ENCODE data around the gene CHST5.
"Not testable (repeated sequence)": the region's sequence is repeated elsewhere in the genome, so short reads cannot be mapped to it uniquely, and the experiment has no call there.

CHST5 gene

DNA sequence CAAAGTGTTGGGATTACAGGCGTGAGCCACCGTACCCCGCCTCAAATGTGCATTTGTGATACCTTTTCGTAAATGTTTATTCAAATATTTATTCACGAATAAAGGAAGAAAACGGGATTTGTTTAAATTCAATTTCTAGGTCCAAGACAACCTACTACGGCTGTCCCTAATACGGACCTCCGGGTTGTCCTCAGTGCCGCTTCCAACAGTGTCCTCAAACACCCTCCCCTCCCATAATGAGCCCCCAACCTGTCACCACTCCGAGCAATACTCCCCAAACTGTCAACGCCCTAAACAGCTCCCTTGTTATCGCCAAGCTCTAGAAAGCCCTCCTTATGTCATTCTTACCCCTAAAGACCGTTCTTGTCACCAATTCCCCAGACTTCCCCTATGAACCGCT lies 29.7 kb upstream of the CHST5 start:
- Histone ChIP-seq H2AFZ (ENCODE audit: low read depth, low read length) (peak overlapping the region; percentile 73), H3K4me1 (ENCODE audit: insufficient read depth, low read length) (peaks cover 18% of the 10 kb centered on the region), H3K36me3 (ENCODE audit: insufficient read depth, low read length) (peaks cover 33% of the 10 kb centered on the region), H3K9me3 (ENCODE audit: low read length) (no peaks in the 10 kb centered on the region), H3K4me3 (ENCODE audit: low read length) (peak overlapping the region; percentile 94), H3K27me3 (ENCODE audit: insufficient read depth, low read length) (no peaks in the 10 kb centered on the region)

DNA sequence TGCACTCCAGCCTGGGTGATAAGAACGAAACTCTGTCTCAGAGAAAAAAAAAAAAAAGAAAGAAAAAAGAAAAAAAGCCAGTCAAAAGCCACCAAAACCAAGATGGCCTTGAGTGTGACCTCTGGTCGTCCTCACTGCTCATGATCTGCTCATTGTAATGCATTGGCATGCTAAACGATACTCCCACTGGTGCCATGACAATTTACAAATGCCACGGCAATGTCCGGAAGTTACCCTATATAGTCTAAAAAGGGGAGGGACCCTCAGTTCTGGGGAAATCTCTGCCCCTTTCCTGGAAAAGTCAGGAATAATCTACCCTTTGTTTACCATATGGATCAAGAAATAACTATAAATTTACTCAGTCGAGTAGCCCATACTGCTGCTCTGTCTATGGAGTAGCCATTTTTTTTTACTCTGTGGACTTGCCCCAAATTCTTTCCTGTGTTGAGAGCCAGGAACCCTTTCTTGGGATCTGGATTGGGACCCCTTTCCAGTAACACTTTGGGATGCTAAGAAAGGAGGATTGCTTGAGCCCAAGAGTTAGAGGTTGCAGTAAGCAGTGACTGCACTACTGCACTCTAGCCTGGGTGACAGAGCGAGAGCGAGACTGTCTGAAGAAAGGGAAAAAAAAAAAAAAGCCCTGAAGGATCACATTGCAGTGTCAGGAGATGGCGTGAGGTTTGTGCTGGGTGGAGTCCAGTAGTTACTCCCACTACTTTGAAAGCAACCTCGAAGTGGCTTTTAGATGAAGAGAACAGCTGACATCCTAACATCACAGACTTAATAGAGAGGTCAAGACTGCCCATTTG lies 23.9 kb upstream of the CHST5 start:
- no peak overlapping the region for H3K4me3 ChIP-seq (ENCODE audit: low read length)
- no peaks in the 10 kb centered on the region for H3K9me3 ChIP-seq (ENCODE audit: low read length)
- H2AFZ ChIP-seq (ENCODE audit: low read depth, low read length): peak overlapping the region; percentile 22
- H3K4me1 ChIP-seq (ENCODE audit: insufficient read depth, low read length): peaks cover 19% of the 10 kb centered on the region
- no peaks in the 10 kb centered on the region for H3K36me3 ChIP-seq (ENCODE audit: insufficient read depth, low read length)
- no peaks in the 10 kb centered on the region for H3K27me3 ChIP-seq (ENCODE audit: insufficient read depth, low read length)

DNA sequence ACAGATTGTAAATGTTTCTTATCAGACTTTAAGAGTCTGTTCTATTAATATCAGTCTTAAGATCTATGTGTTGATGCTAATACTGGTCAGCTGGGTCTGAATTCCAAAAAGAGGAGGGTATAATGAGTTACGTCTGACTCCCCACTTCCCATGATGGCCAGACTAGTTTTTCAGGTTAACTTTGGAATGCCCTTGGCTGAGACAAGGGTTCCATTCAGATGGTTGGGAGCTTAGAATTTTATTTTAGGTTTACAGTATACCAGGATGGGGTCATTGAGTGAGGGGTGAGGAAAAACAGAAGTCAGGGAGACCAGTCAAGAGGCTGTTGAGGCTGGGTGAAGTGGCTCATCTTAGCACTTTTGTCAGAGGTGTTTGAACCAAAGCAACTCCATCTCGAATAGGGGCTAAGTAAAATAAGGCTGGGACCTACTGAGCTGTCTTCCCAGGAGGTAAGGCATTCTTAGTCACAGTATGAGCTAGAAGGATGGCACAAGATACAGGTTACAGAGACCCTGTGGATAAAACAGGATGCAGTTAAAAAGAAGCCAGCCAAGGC lies 23.0 kb upstream of the CHST5 start:
- Histone ChIP-seq H2AFZ (ENCODE audit: low read depth, low read length) (no peak overlapping the region), H3K27me3 (ENCODE audit: insufficient read depth, low read length) (no peaks in the 10 kb centered on the region), H3K9me3 (ENCODE audit: low read length) (no peaks in the 10 kb centered on the region)

DNA sequence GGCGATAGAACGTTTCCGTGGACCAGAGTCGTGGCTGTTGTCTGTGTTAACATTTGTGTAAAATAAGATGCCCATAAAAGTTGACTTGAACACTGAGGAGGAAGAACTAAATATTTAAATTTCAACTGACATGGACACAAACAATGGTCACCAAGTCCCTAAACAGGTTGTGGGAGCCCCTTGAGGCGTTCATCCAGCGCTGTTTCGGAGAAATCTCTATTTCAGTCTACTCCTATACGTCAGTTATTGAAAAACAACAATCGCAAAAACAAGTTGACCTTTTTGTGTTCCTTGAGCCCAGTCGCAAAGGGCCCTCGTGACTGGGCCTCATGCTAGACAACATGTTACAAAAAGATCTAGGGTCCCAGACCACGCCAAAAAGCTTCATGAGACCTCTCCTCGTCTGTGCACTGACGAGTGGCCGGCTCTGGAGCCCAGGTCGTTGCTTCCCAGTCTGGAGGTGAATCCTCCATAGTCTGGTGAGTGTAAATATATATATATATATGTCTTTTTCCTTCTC lies 20.6 kb upstream of the CHST5 start:
- no peaks in the 10 kb centered on the region for H3K27me3 ChIP-seq (ENCODE audit: insufficient read depth, low read length)
- peak overlapping the region; percentile 32 for H2AFZ ChIP-seq (ENCODE audit: low read depth, low read length)
- H3K4me1 ChIP-seq (ENCODE audit: insufficient read depth, low read length): peaks cover 23% of the 10 kb centered on the region
- H3K36me3 ChIP-seq (ENCODE audit: insufficient read depth, low read length): no peaks in the 10 kb centered on the region
- H3K9me3 ChIP-seq (ENCODE audit: low read length): no peaks in the 10 kb centered on the region
- H3K4me3 ChIP-seq (ENCODE audit: low read length): peak overlapping the region; percentile 57

More for the DNA sequence above, 23.0 kb upstream of the CHST5 start:
- Histone ChIP-seq H3K4me3 (ENCODE audit: low read length) (no peak overlapping the region), H3K36me3 (ENCODE audit: insufficient read depth, low read length) (no peaks in the 10 kb centered on the region), H3K4me1 (ENCODE audit: insufficient read depth, low read length) (peaks cover 23% of the 10 kb centered on the region)

DNA sequence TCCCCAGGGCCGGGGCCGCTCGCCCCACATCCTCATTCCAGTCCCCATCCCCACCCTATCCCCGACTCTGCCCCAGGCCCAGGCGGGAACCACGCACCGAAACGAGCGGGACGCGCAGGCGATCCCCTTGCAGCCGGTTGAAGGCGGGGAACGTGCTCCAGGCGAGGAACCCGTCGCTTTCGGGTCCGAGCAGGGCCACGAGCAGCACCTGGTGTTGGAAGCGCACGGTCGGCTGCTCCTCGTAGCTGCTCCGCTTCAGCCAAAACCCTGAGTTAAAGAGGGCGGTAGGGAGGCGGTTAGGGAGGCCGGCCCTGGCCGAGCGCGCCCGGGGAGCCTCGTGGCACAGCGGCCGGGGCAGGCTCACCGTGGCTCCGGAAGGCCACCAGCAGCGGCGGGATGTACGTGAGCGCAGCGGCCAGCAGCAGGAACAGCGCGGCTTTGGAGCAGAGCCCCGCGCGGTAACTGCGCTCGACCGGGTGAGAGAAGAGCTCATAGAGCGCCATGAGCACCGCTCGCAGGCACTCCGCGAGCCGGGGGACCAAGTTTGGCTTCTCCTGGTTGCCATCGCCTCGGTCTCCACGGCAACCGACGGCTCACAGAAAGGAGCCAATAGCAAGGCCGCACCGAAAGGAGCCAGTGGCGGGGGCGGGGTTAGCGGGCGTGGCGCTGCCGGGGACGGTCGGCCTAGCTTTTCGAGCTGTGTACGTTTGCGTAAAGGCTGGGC lies 20.0 kb upstream of the CHST5 start, which contains the start of gene TMEM231:
TSS of gene TMEM231 (minus strand) at position 546 of the 724 bp plus-strand sequence. CDS start at position 503, 43 bp downstream.
- Histone ChIP-seq H2AFZ (ENCODE audit: low read depth, low read length) (peak within 1 kb of the TSS; percentile 32), H3K27me3 (ENCODE audit: insufficient read depth, low read length) (no peaks in the 10 kb centered on the region), H3K36me3 (ENCODE audit: insufficient read depth, low read length) (no peaks in the 10 kb centered on the region), H3K4me3 (ENCODE audit: low read length) (peak within 1 kb of the TSS; percentile 57), H3K4me1 (ENCODE audit: insufficient read depth, low read length) (peaks cover 23% of the 10 kb centered on the region), H3K9me3 (ENCODE audit: low read length) (no peaks in the 10 kb centered on the region)

DNA sequence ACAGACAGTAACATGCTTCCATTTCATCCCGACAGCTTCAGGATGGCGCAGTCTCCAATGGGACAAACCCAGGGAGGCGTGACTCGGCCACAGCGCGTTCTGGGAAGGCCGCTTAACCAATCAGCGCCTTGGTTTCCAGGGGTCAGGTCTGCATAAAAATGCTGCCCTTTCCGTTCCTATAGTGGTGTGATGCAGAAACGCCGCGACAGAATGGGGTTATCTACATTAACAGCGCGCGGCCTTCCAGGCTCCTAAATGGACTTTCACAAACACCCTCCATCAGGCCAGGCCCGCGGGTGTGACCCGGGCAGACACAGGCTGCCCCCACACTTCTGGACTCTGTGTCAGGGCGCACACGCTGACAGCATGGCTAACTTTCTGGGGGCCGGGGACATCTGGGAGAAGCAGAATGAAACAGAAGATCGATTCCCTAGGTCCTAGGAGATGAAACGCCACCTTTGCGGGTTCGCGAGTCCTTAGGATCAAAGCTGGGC lies 19.4 kb upstream of the CHST5 start:
- Histone ChIP-seq H3K27me3 (ENCODE audit: insufficient read depth, low read length) (no peaks in the 10 kb centered on the region), H3K9me3 (ENCODE audit: low read length) (no peaks in the 10 kb centered on the region), H3K4me3 (ENCODE audit: low read length) (peak overlapping the region; percentile 57), H2AFZ (ENCODE audit: low read depth, low read length) (peak overlapping the region; percentile 23), H3K4me1 (ENCODE audit: insufficient read depth, low read length) (peaks cover 23% of the 10 kb centered on the region), H3K36me3 (ENCODE audit: insufficient read depth, low read length) (no peaks in the 10 kb centered on the region)

- Histone ChIP-seq H3K4me1 (ENCODE audit: insufficient read depth, low read length) (peaks cover 14% of the 10 kb centered on the region), H3K9me3 (ENCODE audit: low read length) (no peaks in the 10 kb centered on the region), H2AFZ (ENCODE audit: low read depth, low read length) (no peak overlapping the region), H3K4me3 (ENCODE audit: low read length) (no peak overlapping the region), H3K27me3 (ENCODE audit: insufficient read depth, low read length) (no peaks in the 10 kb centered on the region), H3K36me3 (ENCODE audit: insufficient read depth, low read length) (no peaks in the 10 kb centered on the region)
Observed at GRCh38 chr16:75552951-75553350, 17.0 kb upstream of the CHST5 start.

DNA sequence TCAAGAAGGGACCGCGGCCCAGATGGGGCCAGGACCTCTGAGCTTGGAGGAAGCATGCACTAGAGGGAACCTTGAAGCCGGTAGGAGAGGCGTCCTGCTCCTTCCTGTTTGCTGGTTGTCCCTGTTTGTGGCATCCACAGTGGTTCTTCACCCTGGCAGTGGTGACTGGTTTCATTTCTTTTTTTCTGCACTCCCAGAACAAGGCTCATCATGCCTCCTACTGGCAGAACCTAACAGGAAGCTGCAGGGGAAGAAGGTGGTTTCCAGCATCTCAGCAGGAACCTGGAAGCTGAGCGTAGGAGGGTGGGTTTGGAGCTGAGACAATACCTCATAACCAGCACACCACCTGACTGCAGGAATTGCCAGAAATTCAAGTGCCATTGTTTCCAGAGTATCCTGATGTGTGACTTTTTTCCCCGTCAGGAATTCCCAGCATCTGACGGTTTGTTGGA lies 14.3 kb upstream of the CHST5 start:
- H3K36me3 ChIP-seq (ENCODE audit: insufficient read depth, low read length): no peaks in the 10 kb centered on the region
- H3K9me3 ChIP-seq (ENCODE audit: low read length): no peaks in the 10 kb centered on the region
- no peak overlapping the region for H2AFZ ChIP-seq (ENCODE audit: low read depth, low read length)
- H3K4me3 ChIP-seq (ENCODE audit: low read length): no peak overlapping the region
- peaks cover 6% of the 10 kb centered on the region for H3K4me1 ChIP-seq (ENCODE audit: insufficient read depth, low read length)
- no peaks in the 10 kb centered on the region for H3K27me3 ChIP-seq (ENCODE audit: insufficient read depth, low read length)

GRCh38 chr16:75548456-75548855 lies 12.5 kb upstream of the CHST5 start:
- not testable (repeated sequence) for H3K9me3 ChIP-seq (ENCODE audit: low read length); H3K4me3 ChIP-seq (ENCODE audit: low read length); H2AFZ ChIP-seq (ENCODE audit: low read depth, low read length); H3K4me1 ChIP-seq (ENCODE audit: insufficient read depth, low read length); H3K27me3 ChIP-seq (ENCODE audit: insufficient read depth, low read length)
- peaks cover 12% of the 10 kb centered on the region for H3K36me3 ChIP-seq (ENCODE audit: insufficient read depth, low read length)

GRCh38 chr16:75546293-75546692 lies 10.4 kb upstream of the CHST5 start:
- H3K4me3 ChIP-seq (ENCODE audit: low read length): no peak overlapping the region
- no peaks in the 10 kb centered on the region for H3K4me1 ChIP-seq (ENCODE audit: insufficient read depth, low read length)
- H2AFZ ChIP-seq (ENCODE audit: low read depth, low read length): no peak overlapping the region
- no peaks in the 10 kb centered on the region for H3K27me3 ChIP-seq (ENCODE audit: insufficient read depth, low read length)
- H3K36me3 ChIP-seq (ENCODE audit: insufficient read depth, low read length): peaks cover 17% of the 10 kb centered on the region
- no peaks in the 10 kb centered on the region for H3K9me3 ChIP-seq (ENCODE audit: low read length)

DNA sequence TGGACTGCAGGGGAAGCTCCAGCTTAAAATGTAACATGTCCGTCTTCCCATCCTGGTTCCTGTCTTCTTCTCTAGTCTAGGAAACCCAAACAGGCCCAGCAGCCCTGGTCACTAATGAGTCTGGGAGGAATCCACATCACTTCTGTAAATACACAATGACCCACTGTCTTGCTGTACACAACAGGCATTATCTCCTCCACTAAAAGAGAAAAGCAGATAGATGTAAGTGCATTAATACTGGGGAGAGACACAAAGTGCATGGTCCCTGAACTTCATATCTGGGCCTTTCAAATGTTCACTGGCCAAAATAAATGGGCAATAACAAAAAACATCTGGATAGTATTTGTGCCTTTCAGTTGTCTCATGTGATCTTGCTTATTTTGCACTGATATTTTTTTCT lies 10.0 kb upstream of the CHST5 start:
- H3K27me3 ChIP-seq (ENCODE audit: insufficient read depth, low read length); H2AFZ ChIP-seq (ENCODE audit: low read depth, low read length); H3K4me3 ChIP-seq (ENCODE audit: low read length); H3K9me3 ChIP-seq (ENCODE audit: low read length); H3K4me1 ChIP-seq (ENCODE audit: insufficient read depth, low read length): not testable (repeated sequence)
- H3K36me3 ChIP-seq (ENCODE audit: insufficient read depth, low read length): peaks cover 17% of the 10 kb centered on the region

DNA sequence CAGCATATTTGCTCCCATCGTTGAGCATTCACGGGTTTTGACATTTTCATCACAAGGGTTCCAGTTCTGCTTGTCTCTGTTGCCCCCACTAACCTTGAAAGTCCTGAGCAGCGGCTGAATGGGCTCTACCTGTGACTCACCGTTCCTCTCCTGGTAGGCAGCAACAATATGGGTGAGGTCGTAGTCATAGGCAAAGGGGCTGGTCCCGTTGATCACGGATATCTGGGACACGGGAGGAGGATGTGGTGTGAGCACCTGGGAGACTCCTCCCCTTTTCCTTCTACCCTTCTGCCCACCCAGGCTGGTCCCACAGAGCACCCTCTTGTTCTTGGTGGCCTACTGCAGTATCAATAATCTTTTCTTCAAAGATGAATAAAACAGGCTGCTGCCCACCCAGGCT lies 6.6 kb upstream of the CHST5 start:
- H3K27me3 ChIP-seq (ENCODE audit: insufficient read depth, low read length); H3K4me3 ChIP-seq (ENCODE audit: low read length); H3K4me1 ChIP-seq (ENCODE audit: insufficient read depth, low read length); H3K9me3 ChIP-seq (ENCODE audit: low read length); H2AFZ ChIP-seq (ENCODE audit: low read depth, low read length): not testable (repeated sequence)
- peaks cover 24% of the 10 kb centered on the region for H3K36me3 ChIP-seq (ENCODE audit: insufficient read depth, low read length)

- Histone ChIP-seq H3K27me3 (ENCODE audit: insufficient read depth, low read length) (no peaks in the 10 kb centered on the region), H3K4me3 (ENCODE audit: low read length) (no peak overlapping the region), H3K36me3 (ENCODE audit: insufficient read depth, low read length) (peaks cover 24% of the 10 kb centered on the region), H3K4me1 (ENCODE audit: insufficient read depth, low read length) (no peaks in the 10 kb centered on the region), H3K9me3 (ENCODE audit: low read length) (no peaks in the 10 kb centered on the region), H2AFZ (ENCODE audit: low read depth, low read length) (no peak overlapping the region)
Observed at GRCh38 chr16:75541236-75541635, 5.3 kb upstream of the CHST5 start.
